ENCODE measurements around the gene ROCK2. TPM values are rescaled to one million over a fixed set of nuclear protein-coding genes. Genes with fewer than 3 reads are reported as not detected.
"Not testable (repeated sequence)": the region's sequence is repeated elsewhere in the genome, so short reads cannot be mapped to it uniquely, and the experiment has no call there.

ROCK2 gene
- total RNA-seq, 2 donors from 2014 or later, result 14.7 to 15.3 TPM

DNA sequence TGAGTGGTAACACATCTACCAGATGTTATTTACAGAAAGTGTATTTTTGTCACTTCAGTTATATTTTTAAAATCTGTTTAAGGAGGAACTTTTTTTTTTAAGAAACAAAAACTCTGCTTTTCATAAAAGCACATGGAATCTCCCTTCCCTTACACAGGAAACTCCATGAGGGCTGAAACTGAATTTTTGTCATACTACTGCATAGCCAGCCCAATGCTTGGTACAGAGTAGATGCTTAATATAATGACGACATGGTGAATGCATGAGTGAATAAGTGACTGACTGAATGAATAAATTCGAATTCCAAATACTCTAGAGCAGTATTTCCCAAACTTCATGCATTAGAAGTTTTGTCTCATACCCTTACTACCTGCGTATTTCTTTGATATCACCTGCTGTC, 86.5 kb downstream of the ROCK2 start:
- H3K4me3 Mint-ChIP-seq, result no peak overlapping the region
- ATAC-seq (replicated peaks in 1 of 2), result no peak
- H3K27me3 Mint-ChIP-seq (ENCODE audit: low read depth), result no peaks in the 10 kb centered on the region
- DNase-seq, result no peak
- H3K27ac Mint-ChIP-seq, result no peak overlapping the region
- peaks cover 0 to 2% of the 10 kb centered on the region in 2 donors for H3K9me3 Mint-ChIP-seq
- no peaks in the 10 kb centered on the region for H3K4me1 Mint-ChIP-seq (ENCODE audit: low read depth)
- H3K36me3 Mint-ChIP-seq (ENCODE audit: insufficient read depth in 2 of 2), result peaks cover 1 to 5% of the 10 kb centered on the region in 2 donors

DNA sequence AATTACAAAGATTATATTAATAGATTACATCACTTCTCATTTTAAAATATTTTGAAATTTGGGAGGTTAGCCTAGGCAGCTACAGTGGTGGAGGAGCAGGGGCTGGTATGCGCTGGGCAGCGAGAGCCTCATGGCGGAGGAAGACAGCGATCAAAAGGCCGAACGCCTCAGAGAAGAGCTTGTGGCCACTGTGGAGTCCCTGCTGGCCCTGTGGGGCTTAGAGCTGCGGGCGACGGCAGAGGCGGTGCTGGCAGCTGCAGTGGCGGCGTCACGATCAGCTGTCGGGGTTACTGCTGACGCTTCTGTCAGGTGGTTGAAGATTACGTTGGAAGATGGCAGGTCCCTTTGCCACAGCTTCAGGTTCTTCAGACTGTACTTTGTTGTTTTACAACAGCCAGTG, 87.4 kb downstream of the ROCK2 start:
- Mint-ChIP-seq H3K9me3 (peaks cover 0 to 5% of the 10 kb centered on the region in 2 donors), H3K27me3 (ENCODE audit: low read depth) (no peaks in the 10 kb centered on the region), H3K4me3 (no peak overlapping the region), H3K4me1 (ENCODE audit: low read depth) (no peaks in the 10 kb centered on the region), H3K27ac (no peak overlapping the region), H3K36me3 (ENCODE audit: insufficient read depth in 2 of 2) (peaks cover 1 to 5% of the 10 kb centered on the region in 2 donors)
- no peak for DNase-seq
- ATAC-seq (replicated peaks in 1 of 2), result no peak

DNA sequence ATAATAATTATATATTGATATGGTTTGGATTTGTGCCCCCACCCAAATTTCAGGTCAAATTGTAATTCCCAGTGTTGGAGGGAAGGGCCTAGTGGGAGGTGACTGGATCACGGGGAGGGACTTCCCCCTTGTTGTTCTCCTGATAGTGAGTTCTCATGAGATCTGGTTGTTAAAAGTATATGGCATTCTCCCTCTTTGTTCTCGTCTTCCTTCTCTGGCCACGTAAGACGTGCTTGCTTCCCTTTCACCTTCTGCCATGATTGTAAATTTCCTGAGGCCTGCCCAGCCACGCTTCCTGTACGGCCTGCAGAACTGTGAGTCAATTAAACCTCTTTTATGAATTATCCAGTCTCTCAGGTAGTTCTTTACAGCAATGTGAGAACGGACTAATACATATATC, 88.3 kb downstream of the ROCK2 start:
- H3K27ac Mint-ChIP-seq, result no peak overlapping the region
- peaks cover 1 to 5% of the 10 kb centered on the region in 2 donors for H3K36me3 Mint-ChIP-seq (ENCODE audit: insufficient read depth in 2 of 2)
- H3K4me3 Mint-ChIP-seq, result no peak overlapping the region
- ATAC-seq (replicated peaks in 1 of 2), result no peak
- peaks cover 0 to 5% of the 10 kb centered on the region in 2 donors for H3K9me3 Mint-ChIP-seq
- no peak for DNase-seq
- no peaks in the 10 kb centered on the region for H3K4me1 Mint-ChIP-seq (ENCODE audit: low read depth)
- no peaks in the 10 kb centered on the region for H3K27me3 Mint-ChIP-seq (ENCODE audit: low read depth)

DNA sequence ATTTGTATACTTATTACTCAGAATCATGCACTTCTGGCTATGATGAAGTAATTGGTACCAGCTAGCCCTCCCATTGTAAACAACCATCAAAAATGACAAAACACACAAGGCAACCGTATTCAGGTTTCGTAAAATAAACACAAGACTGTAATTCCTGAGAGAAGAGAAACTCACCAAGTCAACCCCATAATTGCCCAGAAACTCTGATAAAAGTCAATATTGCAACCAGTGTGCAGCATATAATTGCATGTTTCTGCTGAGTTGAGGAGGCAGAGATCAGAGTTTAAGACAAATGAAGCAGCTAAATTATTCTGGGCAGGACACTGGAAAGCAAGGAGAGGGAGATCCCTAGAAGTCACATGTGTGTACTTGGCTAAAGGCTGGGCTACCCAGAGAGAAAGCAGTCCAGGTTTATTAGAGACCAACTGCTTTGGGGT, 90.3 kb downstream of the ROCK2 start:
- DNase-seq (no peak), ATAC-seq (replicated peaks in 1 of 2) (no peak)
- H3K27me3 Mint-ChIP-seq (ENCODE audit: low read depth), result no peaks in the 10 kb centered on the region
- H3K9me3 Mint-ChIP-seq, result peaks cover 0 to 5% of the 10 kb centered on the region in 2 donors
- peaks cover 1 to 5% of the 10 kb centered on the region in 2 donors for H3K36me3 Mint-ChIP-seq (ENCODE audit: insufficient read depth in 2 of 2)
- no peak overlapping the region for H3K27ac Mint-ChIP-seq
- H3K4me3 Mint-ChIP-seq, result no peak overlapping the region
- H3K4me1 Mint-ChIP-seq (ENCODE audit: low read depth), result no peaks in the 10 kb centered on the region

DNA sequence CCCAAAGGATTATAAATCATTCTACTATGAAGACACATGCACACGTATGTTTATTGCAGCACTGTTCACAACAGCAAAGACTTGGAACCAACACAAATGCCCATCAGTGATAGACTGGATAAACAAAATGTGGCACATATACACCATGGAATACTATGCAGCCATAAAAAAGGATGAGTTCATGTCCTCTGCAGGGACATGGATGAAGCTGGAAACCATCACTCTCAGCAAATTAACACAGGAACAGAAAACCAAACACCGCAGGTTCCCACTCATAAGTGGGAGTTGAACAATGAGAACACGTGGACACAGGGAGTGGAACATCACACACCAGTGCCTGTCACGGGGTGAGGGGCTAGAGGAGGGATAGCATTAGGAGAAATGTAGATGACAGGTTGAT, 92.0 kb downstream of the ROCK2 start:
- H3K4me3 Mint-ChIP-seq; H3K27ac Mint-ChIP-seq; H3K27me3 Mint-ChIP-seq (ENCODE audit: low read depth); H3K4me1 Mint-ChIP-seq (ENCODE audit: low read depth); ATAC-seq (replicated peaks in 1 of 2); H3K36me3 Mint-ChIP-seq (ENCODE audit: insufficient read depth in 2 of 2); DNase-seq; H3K9me3 Mint-ChIP-seq: not testable (repeated sequence)

DNA sequence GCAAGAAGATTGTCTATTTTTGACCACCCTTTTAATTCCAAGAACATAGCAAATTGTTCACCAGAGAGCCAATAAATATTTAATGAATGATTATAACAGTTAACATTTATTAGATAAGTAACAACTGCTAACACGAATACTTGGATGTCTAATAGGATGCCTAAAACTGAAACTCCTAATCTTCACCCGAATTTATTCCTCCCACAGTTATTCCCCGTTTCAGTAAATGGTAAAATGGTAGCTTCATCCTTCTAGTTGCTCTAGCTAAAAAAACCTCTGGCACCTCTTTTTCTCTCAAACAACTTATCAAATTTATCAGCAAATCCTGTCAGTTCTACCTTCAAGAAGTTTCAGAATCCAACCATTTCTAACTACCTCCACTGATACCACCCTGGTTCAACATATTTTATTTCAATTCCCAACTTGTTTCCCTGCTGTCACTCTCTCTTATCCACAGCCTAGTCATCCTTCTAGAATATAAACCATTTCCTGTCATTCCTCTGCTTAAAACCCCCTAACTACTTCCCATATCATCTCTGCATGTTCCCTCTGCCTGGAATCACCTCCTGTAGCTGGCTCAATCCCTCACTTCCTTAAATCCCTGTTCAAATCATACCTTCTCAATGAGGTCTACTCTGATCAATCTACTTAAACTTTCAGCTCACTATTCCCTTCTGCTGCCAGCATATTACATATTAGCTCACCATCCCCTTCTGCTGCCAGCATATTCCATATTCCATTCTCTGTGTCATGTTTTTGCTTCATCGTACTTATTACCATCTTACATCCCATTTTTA, 93.8 kb downstream of the ROCK2 start:
- no peaks in the 10 kb centered on the region for H3K4me1 Mint-ChIP-seq (ENCODE audit: low read depth)
- H3K9me3 Mint-ChIP-seq, result peaks cover 0 to 5% of the 10 kb centered on the region in 2 donors
- H3K4me3 Mint-ChIP-seq, result no peak overlapping the region
- H3K36me3 Mint-ChIP-seq (ENCODE audit: insufficient read depth in 2 of 2), result peaks cover 0 to 3% of the 10 kb centered on the region in 2 donors
- H3K27me3 Mint-ChIP-seq (ENCODE audit: low read depth), result no peaks in the 10 kb centered on the region
- no peak for ATAC-seq (replicated peaks in 1 of 2)
- no peak for DNase-seq
- no peak overlapping the region for H3K27ac Mint-ChIP-seq

DNA sequence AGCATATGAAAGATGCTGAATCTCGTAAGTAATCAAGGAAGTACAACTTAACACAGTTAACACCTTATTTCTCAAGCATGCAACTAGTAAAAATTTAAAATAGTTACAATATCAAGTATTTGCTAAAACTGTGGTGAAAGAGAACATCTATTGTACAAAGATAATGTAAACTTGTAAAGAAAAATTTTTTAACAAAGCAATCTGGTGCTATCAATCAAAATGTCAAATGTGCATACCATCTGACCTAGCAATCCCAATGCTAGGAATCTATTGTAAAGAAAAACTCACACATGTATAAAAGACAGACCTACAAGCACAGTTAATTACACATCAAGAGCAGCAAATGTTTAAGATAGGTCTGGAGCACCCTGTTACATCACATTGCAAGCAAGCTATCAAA, 99.1 kb downstream of the ROCK2 start:
- no peak overlapping the region for H3K4me3 Mint-ChIP-seq
- no peaks in the 10 kb centered on the region for H3K36me3 Mint-ChIP-seq (ENCODE audit: insufficient read depth in 2 of 2)
- no peaks in the 10 kb centered on the region for H3K4me1 Mint-ChIP-seq (ENCODE audit: low read depth)
- ATAC-seq (replicated peaks in 1 of 2) (no peak), DNase-seq (no peak)
- no peak overlapping the region for H3K27ac Mint-ChIP-seq
- H3K27me3 Mint-ChIP-seq (ENCODE audit: low read depth), result no peaks in the 10 kb centered on the region
- H3K9me3 Mint-ChIP-seq, result no peaks in the 10 kb centered on the region

DNA sequence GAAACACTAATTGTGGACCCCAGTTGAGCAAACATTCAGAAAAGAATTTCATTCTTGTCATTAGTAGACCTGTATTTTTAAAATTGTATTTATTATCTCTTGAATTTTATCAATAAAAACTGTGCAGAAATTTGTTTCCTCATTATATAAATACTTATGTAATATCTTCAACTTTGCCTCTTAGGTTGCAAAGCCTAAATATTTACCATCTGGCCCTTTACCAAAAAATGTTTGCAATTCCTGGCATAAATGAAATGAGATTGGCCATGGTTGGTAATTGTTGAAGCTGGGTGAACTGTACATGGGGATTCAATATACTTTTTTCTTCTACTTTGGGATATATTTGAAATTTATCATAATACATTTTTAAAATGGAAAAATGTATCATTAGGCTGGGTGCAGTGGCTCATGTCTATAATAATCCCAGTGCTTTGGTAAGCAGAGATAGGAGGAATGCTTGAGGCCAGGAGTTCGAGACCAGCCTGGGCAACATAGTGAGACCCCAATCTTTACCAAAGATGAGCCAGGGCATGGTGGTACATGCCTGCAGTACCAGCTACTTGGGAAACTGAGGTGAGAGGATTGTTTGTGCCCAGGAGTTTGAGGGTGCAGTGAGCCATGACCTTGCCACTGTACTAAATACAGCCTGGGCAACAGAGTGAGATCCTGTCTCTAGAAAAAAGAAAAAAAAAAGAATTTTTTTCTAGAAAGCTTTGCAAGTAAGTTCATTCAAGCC, 100.2 kb downstream of the ROCK2 start:
- Mint-ChIP-seq H3K4me3 (no peak overlapping the region), H3K4me1 (ENCODE audit: low read depth) (no peaks in the 10 kb centered on the region), H3K27me3 (ENCODE audit: low read depth) (no peaks in the 10 kb centered on the region), H3K27ac (no peak overlapping the region), H3K9me3 (no peaks in the 10 kb centered on the region), H3K36me3 (ENCODE audit: insufficient read depth in 2 of 2) (no peaks in the 10 kb centered on the region)
- DNase-seq (no peak), ATAC-seq (replicated peaks in 1 of 2) (no peak)

DNA sequence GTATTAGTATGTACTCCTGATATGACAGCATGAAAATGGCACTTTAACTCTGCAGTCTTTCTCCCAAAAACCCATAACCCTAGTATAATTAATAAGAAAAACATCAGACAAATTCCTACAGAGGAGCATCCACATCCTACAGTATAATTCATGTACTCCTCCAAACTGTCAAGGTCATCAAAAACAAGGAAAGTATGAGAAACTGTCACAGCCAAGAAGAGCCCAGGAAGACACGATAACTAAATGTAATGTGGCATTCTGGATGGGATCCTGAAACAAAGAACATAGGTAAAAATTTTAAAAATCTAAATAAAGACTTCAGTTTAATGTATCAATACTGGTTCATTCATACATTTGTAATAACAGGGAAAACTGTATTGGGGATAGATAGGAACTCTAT, 100.9 kb downstream of the ROCK2 start:
- H3K27me3 Mint-ChIP-seq (ENCODE audit: low read depth), result no peaks in the 10 kb centered on the region
- DNase-seq, result no peak
- H3K36me3 Mint-ChIP-seq (ENCODE audit: insufficient read depth in 2 of 2), result no peaks in the 10 kb centered on the region
- no peaks in the 10 kb centered on the region for H3K4me1 Mint-ChIP-seq (ENCODE audit: low read depth)
- ATAC-seq (replicated peaks in 1 of 2), result no peak
- H3K4me3 Mint-ChIP-seq, result no peak overlapping the region
- no peaks in the 10 kb centered on the region for H3K9me3 Mint-ChIP-seq
- H3K27ac Mint-ChIP-seq, result no peak overlapping the region

DNA sequence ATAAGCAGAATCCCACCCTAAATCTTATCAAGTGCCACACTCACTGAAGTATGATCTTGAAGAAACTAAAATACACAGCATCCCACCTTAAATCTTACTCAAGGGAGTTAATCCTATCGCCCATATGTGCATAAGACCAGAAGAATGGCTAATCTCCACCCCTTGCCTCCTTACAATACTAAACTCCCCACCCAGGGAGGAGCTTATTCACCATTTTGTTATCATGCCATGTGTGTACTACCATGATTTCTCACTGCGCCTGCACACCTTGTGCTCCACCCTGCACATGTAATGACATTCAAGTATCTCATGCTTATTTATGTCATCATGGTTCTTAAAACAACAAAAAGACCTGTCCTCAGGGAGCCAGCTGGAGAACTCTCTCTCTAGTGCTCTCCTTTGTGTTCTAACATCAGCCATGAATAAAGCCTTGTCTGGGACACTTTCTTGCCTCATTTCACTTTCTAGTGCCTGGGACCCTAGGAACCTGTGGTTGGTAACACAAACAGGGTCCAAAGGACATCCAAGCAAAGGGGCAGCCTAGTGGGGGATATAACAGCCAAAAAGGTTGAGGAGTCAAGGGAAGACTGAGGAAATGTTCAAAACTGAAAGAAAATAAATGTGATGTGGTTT, 101.8 kb downstream of the ROCK2 start:
- Mint-ChIP-seq H3K36me3 (ENCODE audit: insufficient read depth in 2 of 2) (no peaks in the 10 kb centered on the region), H3K27ac (no peak overlapping the region), H3K4me3 (no peak overlapping the region), H3K4me1 (ENCODE audit: low read depth) (no peaks in the 10 kb centered on the region), H3K27me3 (ENCODE audit: low read depth) (no peaks in the 10 kb centered on the region), H3K9me3 (no peaks in the 10 kb centered on the region)
- ATAC-seq (replicated peaks in 1 of 2), result no peak
- DNase-seq, result no peak

DNA sequence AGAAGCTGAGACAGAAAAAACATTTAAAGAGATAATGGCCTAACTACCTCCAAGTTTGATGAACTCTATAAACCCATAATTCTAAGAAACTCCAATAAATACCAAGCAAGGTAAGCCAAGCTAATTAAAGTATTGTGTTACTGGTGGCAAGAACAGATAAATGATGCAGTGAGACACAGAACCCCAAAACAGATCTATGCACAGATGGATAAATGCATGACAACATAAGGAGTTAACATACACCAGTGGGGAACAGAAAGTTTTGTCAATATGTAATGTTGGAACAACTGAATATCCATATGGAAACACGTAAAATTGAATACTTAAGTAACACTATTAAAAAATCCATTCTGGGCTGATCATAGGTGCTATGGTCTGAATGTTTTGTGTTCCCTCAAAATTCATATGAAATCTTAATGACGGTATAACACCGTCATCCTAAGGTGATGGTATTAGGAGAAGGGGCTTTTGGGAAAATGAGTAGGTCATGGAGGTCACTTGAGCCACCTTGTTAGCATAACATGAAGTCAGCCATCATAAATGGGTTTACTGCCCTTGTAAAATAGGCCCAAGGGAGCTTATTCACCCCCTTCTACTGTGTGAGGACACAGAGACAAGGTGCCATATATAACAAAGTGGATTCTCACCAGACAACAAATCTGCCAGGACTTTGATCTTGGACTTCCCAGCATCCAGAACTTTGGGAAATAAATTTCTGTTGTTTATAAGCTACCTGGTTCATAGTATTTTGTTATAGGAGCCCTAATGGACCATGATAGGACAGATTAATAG, 102.8 kb downstream of the ROCK2 start:
- DNase-seq (no peak), ATAC-seq (replicated peaks in 1 of 2) (no peak)
- Mint-ChIP-seq H3K4me1 (ENCODE audit: low read depth) (peaks cover 5% of the 10 kb centered on the region), H3K4me3 (no peak overlapping the region), H3K27ac (no peak overlapping the region), H3K36me3 (ENCODE audit: insufficient read depth in 2 of 2) (no peaks in the 10 kb centered on the region), H3K27me3 (ENCODE audit: low read depth) (no peaks in the 10 kb centered on the region), H3K9me3 (no peaks in the 10 kb centered on the region)

DNA sequence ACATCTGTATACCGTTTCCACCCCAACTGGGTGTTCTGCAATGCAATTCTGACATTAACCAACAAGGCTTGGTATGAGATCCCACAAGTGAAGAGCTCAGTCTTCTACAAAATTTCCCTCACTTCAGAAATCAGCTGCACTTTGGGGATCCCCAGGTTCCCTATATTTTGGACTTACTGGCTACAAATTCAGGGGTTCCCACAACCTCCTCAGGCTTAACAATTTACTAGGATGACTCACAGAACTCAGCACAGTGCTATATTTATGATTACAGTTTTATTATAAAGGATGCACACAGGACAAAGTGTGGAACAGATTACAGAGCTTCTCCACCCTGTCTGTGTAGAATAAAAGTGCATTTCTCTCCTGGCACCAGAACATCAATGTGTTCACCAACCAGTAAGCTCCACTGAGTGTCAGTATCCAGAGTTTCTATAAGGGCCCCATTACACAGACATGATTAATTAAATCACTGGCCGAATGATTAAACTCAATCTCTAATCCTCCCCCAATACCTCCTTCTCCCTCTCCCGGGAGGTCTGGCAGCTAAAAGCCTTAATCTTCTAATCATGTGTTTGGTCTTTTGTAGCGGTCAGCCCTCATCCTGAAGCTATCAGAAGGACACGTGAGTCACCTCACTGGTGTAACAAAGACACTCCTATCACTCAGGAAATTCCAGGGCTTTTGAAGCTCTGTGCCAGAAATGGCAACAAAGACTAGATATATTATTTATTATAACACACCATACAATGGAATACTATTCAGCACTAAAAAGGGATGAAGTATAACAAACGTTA, 104.6 kb downstream of the ROCK2 start:
- H3K27me3 Mint-ChIP-seq (ENCODE audit: low read depth), result no peaks in the 10 kb centered on the region

More for the DNA sequence above, 104.6 kb downstream of the ROCK2 start:
- H3K27ac Mint-ChIP-seq, result no peak overlapping the region
- DNase-seq (no peak), ATAC-seq (replicated peaks in 1 of 2) (no peak)
- H3K4me3 Mint-ChIP-seq, result no peak overlapping the region
- no peaks in the 10 kb centered on the region for H3K36me3 Mint-ChIP-seq (ENCODE audit: insufficient read depth in 2 of 2)
- peaks cover 9% of the 10 kb centered on the region for H3K4me1 Mint-ChIP-seq (ENCODE audit: low read depth)
- H3K9me3 Mint-ChIP-seq, result no peaks in the 10 kb centered on the region

Data from activated T-cell treated with anti-CD3 and anti-CD28 coated beads, Interleukin-2, amount 50 U/mL, for 72 hours (primary cell).